Chondrocyte (in vitro differentiated cells): ENCODE data around the gene HIRA. TPM values are rescaled to one million over a fixed set of nuclear protein-coding genes. Genes with fewer than 3 reads are reported as not detected.

Experiments
- DNase-seq: peaks from one replicate; pipeline ENCODE4 v3.0.0; 2021; ENCODE audit warnings: mixed read lengths, low spot score
- H3K27ac Mint-ChIP-seq: one replicate; pipeline ENCODE4 v1.8.0; 2021; ENCODE audit warnings: mild to moderate bottlenecking, moderate library complexity, mixed read lengths; ENCODE audit not compliant: unreplicated experiment
- H3K27me3 Mint-ChIP-seq: 2 replicates; pipeline ENCODE4 v1.8.0; 2021; ENCODE audit warnings: low read depth, mixed read lengths
- H3K36me3 Mint-ChIP-seq: 2 replicates; pipeline ENCODE4 v1.8.0; 2021; ENCODE audit warnings: low read depth, mixed read lengths
- H3K4me1 Mint-ChIP-seq: 2 replicates; pipeline ENCODE4 v1.8.0; 2021; ENCODE audit warnings: low read depth, mild to moderate bottlenecking, mixed read lengths
- H3K4me3 Mint-ChIP-seq: one replicate; pipeline ENCODE4 v1.8.0; 2021; ENCODE audit warnings: mild to moderate bottlenecking, moderate library complexity, mixed read lengths; ENCODE audit not compliant: unreplicated experiment
- H3K9me3 Mint-ChIP-seq: 2 replicates; pipeline ENCODE4 v1.8.0; 2021; ENCODE audit warnings: low read depth, mixed read lengths
- CTCF ChIP-seq: fragments of 200-600 bp; sonication (generic); IDR thresholded peaks from 2 replicates; pipeline ENCODE4 v1.5.0; 2021; ENCODE audit warnings: antibody characterized with exemption, mild to moderate bottlenecking, moderate library complexity
- total RNA-seq: library from RNA; stranded (reverse); gene quantifications from 3 replicates; pipeline ENCODE4 v1.2.1, GENCODE V29; 2021

The HIRA gene
- total RNA-seq, 1 donor from 2014 or later, result 31.8 TPM

GRCh38 chr22:19471572-19471971 lies 40.0 kb upstream of the HIRA start:
- Mint-ChIP-seq H3K36me3 (peaks cover 40% of the 10 kb centered on the region), H3K27ac (no peak overlapping the region), H3K9me3 (no peaks in the 10 kb centered on the region), H3K4me1 (peaks cover 10% of the 10 kb centered on the region), H3K27me3 (no peaks in the 10 kb centered on the region), H3K4me3 (no peak overlapping the region)
- DNase-seq, result no peak
- TF ChIP-seq CTCF, result no peak

GRCh38 chr22:19470010-19470409 lies 38.5 kb upstream of the HIRA start:
- no peak for TF ChIP-seq CTCF
- Mint-ChIP-seq H3K4me3 (no peak overlapping the region), H3K9me3 (no peaks in the 10 kb centered on the region), H3K27ac (no peak overlapping the region), H3K36me3 (peaks cover 47% of the 10 kb centered on the region), H3K4me1 (no peaks in the 10 kb centered on the region), H3K27me3 (no peaks in the 10 kb centered on the region)
- DNase-seq, result no peak

GRCh38 chr22:19469421-19469820 lies 37.9 kb upstream of the HIRA start:
- no peak for DNase-seq
- H3K9me3 Mint-ChIP-seq, result no peaks in the 10 kb centered on the region
- no peaks in the 10 kb centered on the region for H3K27me3 Mint-ChIP-seq
- H3K36me3 Mint-ChIP-seq, result peaks cover 49% of the 10 kb centered on the region
- no peaks in the 10 kb centered on the region for H3K4me1 Mint-ChIP-seq
- H3K4me3 Mint-ChIP-seq, result no peak overlapping the region
- TF ChIP-seq CTCF, result no peak
- peak overlapping the region; percentile 41 for H3K27ac Mint-ChIP-seq

- no peaks in the 10 kb centered on the region for H3K27me3 Mint-ChIP-seq
- TF ChIP-seq CTCF, result no peak
These were observed 36.4 kb upstream of the HIRA start for GRCh38 chr22:19467912-19468311.

GRCh38 chr22:19466848-19467752 lies 35.6 kb upstream of the HIRA start:
- H3K27ac Mint-ChIP-seq, result no peak overlapping the region
- no peaks in the 10 kb centered on the region for H3K27me3 Mint-ChIP-seq
- H3K36me3 Mint-ChIP-seq, result peaks cover 47% of the 10 kb centered on the region
- H3K4me3 Mint-ChIP-seq, result no peak overlapping the region
- no peaks in the 10 kb centered on the region for H3K4me1 Mint-ChIP-seq
- no peaks in the 10 kb centered on the region for H3K9me3 Mint-ChIP-seq
- DNase-seq, result no peak
- no peak for TF ChIP-seq CTCF

More at GRCh38 chr22:19467912-19468311, 36.4 kb upstream of the HIRA start:
- H3K4me3 Mint-ChIP-seq, result no peak overlapping the region
- peaks cover 46% of the 10 kb centered on the region for H3K36me3 Mint-ChIP-seq
- H3K27ac Mint-ChIP-seq, result no peak overlapping the region
- no peak for DNase-seq
- H3K4me1 Mint-ChIP-seq, result no peaks in the 10 kb centered on the region
- H3K9me3 Mint-ChIP-seq, result no peaks in the 10 kb centered on the region
